HG02623 (cell line): ENCODE data around the gene OXSR1.
"Not testable (repeated sequence)": the region's sequence is repeated elsewhere in the genome, so short reads cannot be mapped to it uniquely, and the experiment has no call there.

ENCODE experiments used
- ATAC-seq: cut with Tn5 transposase; IDR thresholded peaks from one replicate; pipeline ENCODE4 v1.9.1; 2021; ENCODE audit warnings: moderate library complexity; ENCODE audit not compliant: unreplicated experiment

Gene OXSR1

DNA sequence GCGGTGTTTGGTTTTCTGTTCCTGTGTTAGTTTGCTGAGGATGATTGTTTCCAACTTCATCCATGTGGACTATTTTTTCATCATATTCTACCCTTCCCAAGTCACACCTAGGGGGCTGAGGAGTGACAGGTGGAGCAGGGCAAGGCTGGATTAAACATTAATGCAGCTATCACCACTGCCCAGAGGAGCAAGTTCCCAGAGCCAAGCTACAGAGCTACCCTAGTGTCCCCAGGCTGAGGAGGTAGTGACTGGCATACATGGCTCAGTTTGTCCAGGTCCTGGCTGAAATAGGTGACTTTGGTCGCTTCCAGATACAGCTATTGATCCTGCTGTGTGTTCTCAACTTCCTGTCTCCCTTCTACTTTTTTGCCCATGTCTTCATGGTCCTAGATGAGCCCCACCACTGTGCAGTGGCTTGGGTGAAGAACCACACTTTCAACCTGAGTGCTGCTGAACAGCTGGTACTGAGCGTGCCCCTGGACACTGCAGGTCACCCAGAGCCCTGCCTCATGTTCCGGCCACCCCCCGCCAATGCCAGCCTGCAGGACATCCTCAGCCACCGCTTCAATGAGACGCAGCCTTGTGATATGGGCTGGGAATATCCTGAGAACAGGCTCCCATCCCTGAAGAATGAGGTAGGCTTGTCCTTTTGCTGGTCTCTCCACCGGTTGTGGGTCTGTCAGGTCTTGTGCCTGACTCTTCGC is 100.4 kb downstream of the OXSR1 start, which contains the start of gene SLC22A13:
Gene SLC22A13 (plus strand): TSS at position 209 of the 704 bp plus-strand sequence. CDS start 49 bp downstream, at position 258.
- ATAC-seq = no peak

- no peak for ATAC-seq
These were observed 101.5 kb downstream of the OXSR1 start for GRCh38 chr3:38266810-38267209.

DNA sequence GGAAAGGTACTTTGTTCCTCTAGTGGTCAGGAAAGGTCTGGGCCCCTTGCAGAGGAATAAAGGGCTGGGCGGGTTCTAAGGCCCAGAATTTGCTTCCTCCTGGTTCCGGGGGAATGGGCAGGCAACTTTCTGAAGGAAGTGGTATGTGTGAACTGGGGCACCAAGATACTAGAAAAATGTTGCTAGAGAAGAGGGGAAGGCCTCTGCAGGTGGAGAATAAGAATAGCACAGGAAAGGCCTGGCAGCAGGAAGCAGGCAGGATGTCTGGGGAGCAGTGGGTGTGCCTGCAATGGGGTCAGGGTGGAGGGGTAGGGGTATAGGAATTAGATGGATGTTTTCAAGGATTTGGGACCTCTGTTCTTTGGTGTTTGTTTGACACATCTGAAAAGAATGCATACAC is 102.3 kb downstream of the OXSR1 start:
- ATAC-seq = no peak

GRCh38 chr3:38268087-38268486 is 102.8 kb downstream of the OXSR1 start:
- no peak for ATAC-seq

GRCh38 chr3:38268522-38268921 is 103.2 kb downstream of the OXSR1 start:
- ATAC-seq = no peak

GRCh38 chr3:38270606-38271005 is 105.3 kb downstream of the OXSR1 start:
- no peak for ATAC-seq

GRCh38 chr3:38271553-38271952 is 106.2 kb downstream of the OXSR1 start:
- ATAC-seq = no peak

DNA sequence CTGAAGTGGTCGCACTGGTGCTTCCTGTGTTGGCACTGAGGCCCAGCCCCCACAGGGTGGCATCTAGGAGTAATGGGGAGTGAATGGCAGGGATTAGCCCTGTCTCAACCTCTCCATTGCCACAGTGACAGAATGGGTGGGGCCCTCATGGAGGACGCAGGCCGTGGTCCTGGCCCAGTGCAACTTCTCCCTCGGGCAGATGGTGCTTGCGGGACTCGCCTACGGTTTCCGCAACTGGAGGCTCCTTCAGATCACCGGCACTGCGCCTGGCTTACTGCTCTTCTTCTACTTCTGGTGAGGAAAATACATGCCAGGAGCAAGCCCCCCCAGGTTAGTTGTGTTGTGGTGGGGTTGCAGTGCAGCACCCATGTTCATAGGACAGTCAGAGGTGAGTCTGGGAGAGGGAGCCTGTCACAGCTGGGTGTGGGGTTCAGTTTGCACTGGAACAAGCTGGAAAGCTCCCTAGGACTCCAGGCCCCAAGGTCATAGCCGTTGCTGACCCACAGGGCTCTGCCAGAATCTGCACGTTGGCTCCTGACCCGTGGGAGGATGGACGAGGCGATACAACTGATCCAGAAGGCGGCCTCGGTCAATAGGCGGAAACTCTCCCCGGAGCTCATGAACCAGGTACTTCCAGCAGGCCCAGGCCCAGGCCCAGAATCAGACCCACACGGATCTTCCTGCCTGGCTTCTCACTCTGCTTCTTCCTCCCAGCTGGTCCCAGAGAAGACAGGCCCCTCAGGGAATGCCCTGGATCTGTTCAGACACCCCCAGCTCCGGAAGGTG is 109.7 kb downstream of the OXSR1 start:
- no peak for ATAC-seq

GRCh38 chr3:38275658-38276057 is 110.3 kb downstream of the OXSR1 start:
- ATAC-seq = no peak

DNA sequence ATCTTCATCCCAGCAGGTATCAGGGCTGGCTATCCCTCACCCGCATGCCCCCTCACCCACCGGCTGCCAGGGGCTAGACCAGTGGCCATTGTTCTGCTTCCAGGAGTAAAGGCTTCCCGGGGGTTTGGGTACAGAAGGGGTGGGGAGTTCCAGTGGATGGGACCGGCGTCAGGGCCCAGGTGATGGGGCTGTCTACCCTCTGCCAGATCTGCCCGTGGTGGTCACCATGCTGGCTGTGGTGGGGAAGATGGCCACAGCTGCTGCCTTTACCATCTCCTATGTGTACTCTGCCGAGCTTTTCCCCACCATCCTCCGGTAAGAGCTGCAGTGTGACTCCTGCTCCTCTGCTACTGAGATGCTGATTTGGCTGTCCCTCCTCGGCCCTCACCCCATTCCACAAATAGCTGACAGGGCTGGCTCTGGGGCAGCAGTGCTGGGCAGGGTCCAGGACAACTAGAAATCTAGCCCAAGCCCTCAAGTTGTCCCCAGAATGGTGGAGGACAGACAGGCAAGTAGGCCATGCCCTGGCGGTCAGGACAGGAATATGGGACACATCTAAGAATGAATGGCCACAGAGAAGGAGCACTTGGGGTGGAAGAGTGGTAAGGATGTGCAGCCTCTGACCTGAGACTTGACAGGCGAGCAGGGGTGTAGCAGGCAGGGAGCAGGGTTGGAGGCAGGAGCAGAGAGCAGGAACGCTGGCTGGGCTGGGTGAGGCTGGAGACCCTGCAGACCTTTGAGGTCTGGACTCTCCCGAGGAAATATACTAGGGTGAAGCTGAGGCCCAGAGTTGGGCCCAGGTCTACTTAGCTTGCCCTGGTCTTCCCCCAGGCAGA is 111.0 kb downstream of the OXSR1 start:
- no peak for ATAC-seq

DNA sequence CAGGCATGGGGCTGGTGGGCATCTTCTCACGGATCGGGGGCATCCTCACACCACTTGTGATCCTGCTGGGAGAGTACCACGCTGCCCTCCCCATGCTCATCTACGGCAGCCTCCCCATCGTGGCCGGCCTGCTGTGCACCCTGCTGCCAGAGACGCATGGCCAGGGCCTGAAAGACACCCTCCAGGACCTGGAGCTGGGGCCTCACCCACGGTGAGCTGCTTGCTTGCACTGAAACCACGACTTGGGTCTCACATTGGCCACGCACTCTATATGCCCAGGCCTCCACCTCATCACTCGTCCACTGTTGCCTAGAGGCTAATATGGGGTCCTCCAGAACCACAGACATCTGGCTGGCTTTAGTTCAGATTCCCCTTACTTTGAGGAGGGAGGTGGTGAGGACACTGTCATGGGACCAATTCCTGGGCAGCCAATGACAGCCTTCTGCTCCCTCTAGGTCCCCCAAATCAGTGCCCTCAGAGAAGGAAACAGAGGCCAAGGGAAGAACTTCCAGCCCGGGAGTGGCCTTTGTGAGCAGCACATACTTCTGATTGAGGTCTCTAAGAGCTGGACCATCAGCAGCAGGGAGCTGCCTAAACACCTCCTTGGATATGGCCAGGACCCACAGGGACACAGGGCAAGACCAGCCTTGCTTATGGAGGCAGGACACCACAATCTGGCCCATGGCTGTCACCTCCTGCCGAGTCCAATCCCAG is 111.7 kb downstream of the OXSR1 start:
- ATAC-seq = no peak

GRCh38 chr3:38278841-38279240 is 113.5 kb downstream of the OXSR1 start:
- ATAC-seq = no peak

- ATAC-seq = no peak
These were observed 116.8 kb downstream of the OXSR1 start, which contains the start of gene SLC22A14 for GRCh38 chr3:38281895-38282686. SLC22A14 (plus strand) TSS chr3:38282294; CDS start chr3:38306027, 23,733 bp downstream.

DNA sequence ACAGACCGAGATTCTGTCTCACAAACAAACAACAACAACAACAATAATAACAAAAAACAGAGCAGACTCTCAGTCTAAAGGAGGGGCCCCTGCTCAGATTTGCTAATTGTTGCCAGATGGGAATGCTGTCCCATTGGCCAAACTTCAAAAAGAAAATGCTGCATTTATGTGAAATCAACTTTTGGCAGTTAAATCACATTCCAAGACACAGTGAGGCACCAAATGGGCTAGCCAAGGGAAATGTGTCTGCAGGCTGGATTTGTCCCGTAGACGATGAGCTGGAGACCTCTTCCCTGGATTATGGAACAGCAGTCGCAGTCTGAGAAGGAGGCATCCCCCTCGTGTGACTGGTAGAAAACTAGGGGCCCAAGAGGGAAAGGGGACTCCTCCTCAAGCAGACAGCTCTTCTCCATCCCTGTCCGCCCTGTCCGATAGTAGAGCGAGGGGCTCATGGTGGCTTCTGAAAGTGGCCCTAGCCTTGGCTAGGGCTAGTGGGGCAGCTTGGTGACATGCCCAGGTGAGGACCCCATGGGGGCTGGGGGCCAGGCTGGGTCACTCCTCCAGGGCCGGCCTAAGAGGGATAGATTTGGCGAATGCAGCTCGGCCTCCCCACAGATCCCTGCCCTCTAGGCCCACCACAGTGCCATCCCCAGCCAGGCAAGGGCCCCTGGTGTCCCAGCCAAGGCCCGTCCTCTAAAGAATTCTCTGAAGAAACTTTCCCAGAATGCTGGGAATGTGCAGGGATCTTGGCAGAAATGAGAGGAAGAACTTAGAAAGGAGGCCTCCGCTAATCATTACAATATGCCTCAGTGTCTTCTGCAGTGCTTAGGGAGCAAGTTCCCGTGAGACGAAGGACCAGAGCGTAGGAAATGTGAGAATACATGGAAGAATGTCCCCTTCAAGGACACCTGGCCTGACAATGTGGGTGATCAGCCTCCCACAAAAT is 118.7 kb downstream of the OXSR1 start:
- ATAC-seq = no peak

DNA sequence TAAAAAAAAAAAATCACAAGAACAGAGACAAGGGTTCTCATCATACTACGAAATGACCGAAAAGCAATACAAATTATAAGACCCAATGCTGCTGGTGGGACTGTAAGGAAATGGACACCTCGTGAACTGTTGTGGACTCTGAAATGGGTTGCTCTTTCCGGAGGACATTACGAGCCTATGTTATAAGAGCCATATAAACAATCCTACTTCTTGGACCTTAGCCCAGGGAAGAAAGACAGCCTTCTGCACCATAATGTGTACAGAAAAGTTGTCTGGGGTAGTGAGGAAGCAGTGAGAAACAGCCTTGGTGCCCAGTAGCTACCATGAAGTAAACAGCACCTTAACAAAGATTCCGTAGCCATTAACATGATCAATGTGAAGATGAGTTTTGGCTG is 119.4 kb downstream of the OXSR1 start:
- ATAC-seq = no peak

- ATAC-seq = not testable (repeated sequence)
These were observed 124.2 kb downstream of the OXSR1 start for GRCh38 chr3:38289286-38290217.

GRCh38 chr3:38297053-38297452 is 131.7 kb downstream of the OXSR1 start:
- ATAC-seq = not testable (repeated sequence)

- no peak for ATAC-seq
These were observed 132.2 kb downstream of the OXSR1 start for GRCh38 chr3:38297537-38297936.
